Mammary epithelial cell (primary cell): ENCODE results near the gene BAHD1.

Source experiments
- EZH2 ChIP-seq: IDR thresholded peaks from 2 replicates; pipeline ENCODE4 v1.6.1; 2012; ENCODE audit warnings: low read length, inconsistent platforms, borderline replicate concordance
- TF ChIP-seq, protein P1 (sequence below), 2 donors: IDR thresholded peaks in 1 of 2; conservative IDR thresholded peaks in 1 of 2; 2 replicates each; pipeline ENCODE4 v1.5.1; 2011 to 2012; ENCODE audit warnings: inconsistent platforms in 2 of 2, low read length in 2 of 2, mild to moderate bottlenecking in 2 of 2, control low read depth in 1 of 2, low read depth in 1 of 2; ENCODE audit not compliant: insufficient read depth in 1 of 2; ENCODE audit errors: extremely low read depth in 1 of 2

GRCh38 chr15:40392986-40393948 lies 47.5 kb upstream of the BAHD1 start:
- TF ChIP-seq, protein P1, sequence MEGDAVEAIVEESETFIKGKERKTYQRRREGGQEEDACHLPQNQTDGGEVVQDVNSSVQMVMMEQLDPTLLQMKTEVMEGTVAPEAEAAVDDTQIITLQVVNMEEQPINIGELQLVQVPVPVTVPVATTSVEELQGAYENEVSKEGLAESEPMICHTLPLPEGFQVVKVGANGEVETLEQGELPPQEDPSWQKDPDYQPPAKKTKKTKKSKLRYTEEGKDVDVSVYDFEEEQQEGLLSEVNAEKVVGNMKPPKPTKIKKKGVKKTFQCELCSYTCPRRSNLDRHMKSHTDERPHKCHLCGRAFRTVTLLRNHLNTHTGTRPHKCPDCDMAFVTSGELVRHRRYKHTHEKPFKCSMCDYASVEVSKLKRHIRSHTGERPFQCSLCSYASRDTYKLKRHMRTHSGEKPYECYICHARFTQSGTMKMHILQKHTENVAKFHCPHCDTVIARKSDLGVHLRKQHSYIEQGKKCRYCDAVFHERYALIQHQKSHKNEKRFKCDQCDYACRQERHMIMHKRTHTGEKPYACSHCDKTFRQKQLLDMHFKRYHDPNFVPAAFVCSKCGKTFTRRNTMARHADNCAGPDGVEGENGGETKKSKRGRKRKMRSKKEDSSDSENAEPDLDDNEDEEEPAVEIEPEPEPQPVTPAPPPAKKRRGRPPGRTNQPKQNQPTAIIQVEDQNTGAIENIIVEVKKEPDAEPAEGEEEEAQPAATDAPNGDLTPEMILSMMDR (conservative IDR thresholded peaks at IDR 0.05 in 1 of 2, IDR thresholded peaks at IDR 0.05 in 1 of 2; ENCODE audit: extremely low read depth in 1 of 2, insufficient read depth in 1 of 2, low read depth in 1 of 2, low read length in 2 of 2), result no peak
- TF ChIP-seq EZH2, result no peak
